Fibroblast of mammary gland (primary cell): ENCODE results near the gene WIPI1.

Experiments used
- DNase-seq: peaks from one replicate; pipeline ENCODE4 v3.0.0-alpha.2; 2010; ENCODE audit warnings: low read depth
- H3K4me3 ChIP-seq: 2 replicates; pipeline ENCODE4 v1.5.1; 2011; ENCODE audit warnings: low read depth, mild to moderate bottlenecking, low read length, moderate library complexity; ENCODE audit not compliant: control insufficient read depth
- TF ChIP-seq, protein P1 (sequence below): conservative IDR thresholded peaks from 2 replicates; pipeline ENCODE4 v1.5.1; 2011; ENCODE audit warnings: low read depth, low read length, inconsistent platforms; ENCODE audit not compliant: control insufficient read depth, insufficient read depth

WIPI1 gene

DNA sequence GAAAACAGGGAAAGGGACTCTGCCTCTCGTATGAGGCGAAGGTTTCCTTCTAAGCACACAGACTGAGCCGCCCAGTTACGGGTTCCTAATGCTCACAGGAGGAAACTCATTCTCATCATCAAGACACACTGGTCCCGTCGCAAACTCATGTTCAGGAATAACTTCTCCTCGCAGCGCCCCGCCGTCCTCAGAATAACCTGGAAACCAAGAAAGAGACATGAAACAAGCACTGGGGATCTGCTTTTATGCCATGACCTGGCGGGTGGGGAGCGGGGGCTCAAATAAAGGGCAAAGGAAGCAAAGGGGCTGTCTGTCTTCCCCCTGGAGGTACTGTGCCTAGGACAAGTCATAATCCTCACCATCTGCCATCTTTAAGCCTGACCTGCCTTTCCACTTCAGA is 31.3 kb downstream of the WIPI1 start:
- no peak for DNase-seq
- TF ChIP-seq, protein P1, sequence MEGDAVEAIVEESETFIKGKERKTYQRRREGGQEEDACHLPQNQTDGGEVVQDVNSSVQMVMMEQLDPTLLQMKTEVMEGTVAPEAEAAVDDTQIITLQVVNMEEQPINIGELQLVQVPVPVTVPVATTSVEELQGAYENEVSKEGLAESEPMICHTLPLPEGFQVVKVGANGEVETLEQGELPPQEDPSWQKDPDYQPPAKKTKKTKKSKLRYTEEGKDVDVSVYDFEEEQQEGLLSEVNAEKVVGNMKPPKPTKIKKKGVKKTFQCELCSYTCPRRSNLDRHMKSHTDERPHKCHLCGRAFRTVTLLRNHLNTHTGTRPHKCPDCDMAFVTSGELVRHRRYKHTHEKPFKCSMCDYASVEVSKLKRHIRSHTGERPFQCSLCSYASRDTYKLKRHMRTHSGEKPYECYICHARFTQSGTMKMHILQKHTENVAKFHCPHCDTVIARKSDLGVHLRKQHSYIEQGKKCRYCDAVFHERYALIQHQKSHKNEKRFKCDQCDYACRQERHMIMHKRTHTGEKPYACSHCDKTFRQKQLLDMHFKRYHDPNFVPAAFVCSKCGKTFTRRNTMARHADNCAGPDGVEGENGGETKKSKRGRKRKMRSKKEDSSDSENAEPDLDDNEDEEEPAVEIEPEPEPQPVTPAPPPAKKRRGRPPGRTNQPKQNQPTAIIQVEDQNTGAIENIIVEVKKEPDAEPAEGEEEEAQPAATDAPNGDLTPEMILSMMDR, result no peak
- no peak overlapping the region for H3K4me3 ChIP-seq

GRCh38 chr17:68424861-68425260 is 32.4 kb downstream of the WIPI1 start:
- no peak for DNase-seq

GRCh38 chr17:68424203-68424602 is 33.1 kb downstream of the WIPI1 start:
- DNase-seq, result no peak
- TF ChIP-seq, protein P1, result no peak
- H3K4me3 ChIP-seq, result no peak overlapping the region

More at GRCh38 chr17:68424861-68425260, 32.4 kb downstream of the WIPI1 start:
- no peak overlapping the region for H3K4me3 ChIP-seq
- TF ChIP-seq, protein P1, result no peak

DNA sequence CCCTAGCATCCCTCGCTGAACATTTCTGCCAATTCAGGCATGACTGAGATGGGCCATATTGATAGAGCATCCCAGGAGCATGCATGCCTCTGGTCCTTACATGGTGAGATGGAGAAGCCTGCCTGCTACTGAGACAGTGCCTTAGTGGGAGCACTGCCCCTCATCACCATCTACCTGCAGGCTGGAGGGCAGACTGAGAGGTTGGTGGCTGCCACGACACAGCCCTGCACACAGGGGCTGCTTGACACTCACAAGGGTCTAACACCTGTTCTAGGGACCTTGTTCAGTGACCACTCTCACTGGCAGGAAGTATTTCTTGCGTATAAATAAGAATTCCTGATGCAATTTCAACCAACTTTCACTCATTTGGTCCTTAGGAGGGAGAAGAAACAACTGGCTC is 34.0 kb downstream of the WIPI1 start:
- no peak overlapping the region for H3K4me3 ChIP-seq
- DNase-seq, result no peak
- TF ChIP-seq, protein P1, result no peak

GRCh38 chr17:68422821-68423220 is 34.5 kb downstream of the WIPI1 start:
- no peak for DNase-seq
- no peak overlapping the region for H3K4me3 ChIP-seq
- TF ChIP-seq, protein P1, result no peak

DNA sequence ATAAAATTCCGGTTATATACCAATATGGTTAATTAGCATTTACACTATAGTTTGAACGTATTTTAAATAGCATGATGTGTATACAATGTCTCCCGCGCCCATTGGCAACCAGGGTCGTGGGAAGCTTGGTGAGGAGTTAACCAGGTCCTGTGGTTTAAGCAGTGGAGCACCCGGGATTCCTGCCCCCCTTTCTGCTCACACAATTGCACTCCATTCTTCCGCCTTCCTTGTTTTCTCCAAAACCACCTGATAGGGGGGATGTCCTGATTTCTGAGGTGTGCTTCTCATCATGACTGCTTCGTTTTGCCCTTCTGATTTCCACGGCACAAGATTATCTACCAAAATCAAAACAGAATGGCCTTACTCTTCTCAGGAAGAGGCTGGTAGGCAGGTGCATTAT is 35.8 kb downstream of the WIPI1 start:
- DNase-seq, result no peak
- TF ChIP-seq, protein P1, result no peak
- no peak overlapping the region for H3K4me3 ChIP-seq

- H3K4me3 ChIP-seq, result no peak overlapping the region
- TF ChIP-seq, protein P1, result no peak
- no peak for DNase-seq
Measured at GRCh38 chr17:68420065-68420464, 37.2 kb downstream of the WIPI1 start.
